Putamen (tissue), 1 donor: Measurements from ENCODE around the gene NDUFB3.

Source experiments
- DNase-seq: peaks from one replicate; pipeline ENCODE4 v3.0.0-alpha.2; 2016; ENCODE audit warnings: low spot score

The NDUFB3 gene

GRCh38 chr2:201128933-201129505 is 57.2 kb downstream of the NDUFB3 start:
- no peak for DNase-seq

- no peak for DNase-seq
Measured at GRCh38 chr2:201130524-201131186, 58.9 kb downstream of the NDUFB3 start.

- no peak for DNase-seq
Measured at GRCh38 chr2:201132518-201132917, 60.7 kb downstream of the NDUFB3 start.
